Measurements from ENCODE around the gene PRELID1.

PRELID1 gene

GRCh38 chr5:177336112-177336511, 32.5 kb downstream of the PRELID1 start:
- Histone ChIP-seq H3K4me2 (ENCODE audit: low read depth, low read length, poor library complexity, severe bottlenecking) (no peak overlapping the region), H3K27me3 (ENCODE audit: low read length) (no peaks in the 10 kb centered on the region), H2AFZ (ENCODE audit: low read depth, low read length, severe bottlenecking) (no peak overlapping the region), H3K9ac (ENCODE audit: low read length) (no peak overlapping the region), H4K20me1 (ENCODE audit: low read depth, low read length) (no peaks in the 10 kb centered on the region), H3K79me2 (ENCODE audit: insufficient read depth, low read length) (peaks cover 18% of the 10 kb centered on the region), H3K9me3 (ENCODE audit: insufficient read depth, low read length) (no peaks in the 10 kb centered on the region), H3K36me3 (ENCODE audit: low read length) (0 out of 2 replicates have a peak, but pooled peaks cover 7% of the 10 kb centered on the region), H3K9me2 (replicated peaks; ENCODE audit: insufficient read depth, low read length) (no peaks in the 10 kb centered on the region), H3K27ac (ENCODE audit: low read depth, low read length) (no peak overlapping the region), H3K4me3 (ENCODE audit: insufficient read depth, low read length, poor library complexity, severe bottlenecking) (no peak overlapping the region), H3F3A (ENCODE audit: insufficient read depth) (no peaks in the 10 kb centered on the region)
- TF ChIP-seq EZH2phosphoT487 (conservative IDR thresholded peaks at IDR 0.05; ENCODE audit: low read length) (no peak), CTCF (IDR thresholded peaks at IDR 0.05; ENCODE audit: insufficient read depth, low read length, poor library complexity, severe bottlenecking) (peak; percentile 24)

- no peak for TF ChIP-seq EZH2phosphoT487 (conservative IDR thresholded peaks at IDR 0.05; ENCODE audit: low read length)
- H3K79me2 ChIP-seq (ENCODE audit: insufficient read depth, low read length): peaks cover 25% of the 10 kb centered on the region
- H3K4me2 ChIP-seq (ENCODE audit: low read depth, low read length, poor library complexity, severe bottlenecking): no peak overlapping the region
- H4K20me1 ChIP-seq (ENCODE audit: low read depth, low read length): no peaks in the 10 kb centered on the region
- no peaks in the 10 kb centered on the region for H3K9me3 ChIP-seq (ENCODE audit: insufficient read depth, low read length)
- H3K4me3 ChIP-seq (ENCODE audit: insufficient read depth, low read length, poor library complexity, severe bottlenecking): no peak overlapping the region
- H3K27ac ChIP-seq (ENCODE audit: low read depth, low read length): no peak overlapping the region
- H3K36me3 ChIP-seq (ENCODE audit: low read length): peaks cover 13% of the 10 kb centered on the region; the same call in 1 of the 2 replicates
- no peaks in the 10 kb centered on the region for H3K27me3 ChIP-seq (ENCODE audit: low read length)
- H3K9me2 ChIP-seq (replicated peaks; ENCODE audit: insufficient read depth, low read length): no peaks in the 10 kb centered on the region
- H2AFZ ChIP-seq (ENCODE audit: low read depth, low read length, severe bottlenecking): no peak overlapping the region
- H3K9ac ChIP-seq (ENCODE audit: low read length): no peak overlapping the region
- no peaks in the 10 kb centered on the region for H3F3A ChIP-seq (ENCODE audit: insufficient read depth)
Observed at GRCh38 chr5:177336603-177337494, 33.2 kb downstream of the PRELID1 start.

- no peak for TF ChIP-seq EZH2phosphoT487 (conservative IDR thresholded peaks at IDR 0.05; ENCODE audit: low read length)
- TF ChIP-seq CTCF (IDR thresholded peaks at IDR 0.05; ENCODE audit: insufficient read depth, low read length, poor library complexity, severe bottlenecking): no peak
- H3K27ac ChIP-seq (ENCODE audit: low read depth, low read length): no peak overlapping the region
Observed at GRCh38 chr5:177338251-177339106, 34.9 kb downstream of the PRELID1 start.

More at GRCh38 chr5:177338251-177339106, 34.9 kb downstream of the PRELID1 start:
- no peak overlapping the region for H3K9ac ChIP-seq (ENCODE audit: low read length)
- no peaks in the 10 kb centered on the region; the same call in 1 of the 2 replicates for H4K20me1 ChIP-seq (ENCODE audit: low read depth, low read length)
- H3K27me3 ChIP-seq (ENCODE audit: low read length): no peaks in the 10 kb centered on the region
- no peaks in the 10 kb centered on the region for H3K9me3 ChIP-seq (ENCODE audit: insufficient read depth, low read length)
- no peak overlapping the region for H3K4me3 ChIP-seq (ENCODE audit: insufficient read depth, low read length, poor library complexity, severe bottlenecking)
- peaks cover 13% of the 10 kb centered on the region; the same call in 1 of the 2 replicates for H3K36me3 ChIP-seq (ENCODE audit: low read length)
- H3F3A ChIP-seq (ENCODE audit: insufficient read depth): no peaks in the 10 kb centered on the region
- no peaks in the 10 kb centered on the region for H3K9me2 ChIP-seq (replicated peaks; ENCODE audit: insufficient read depth, low read length)
- no peak overlapping the region for H3K4me2 ChIP-seq (ENCODE audit: low read depth, low read length, poor library complexity, severe bottlenecking)
- H2AFZ ChIP-seq (ENCODE audit: low read depth, low read length, severe bottlenecking): no peak overlapping the region
- H3K79me2 ChIP-seq (ENCODE audit: insufficient read depth, low read length): peaks cover 38% of the 10 kb centered on the region
